Vagina (tissue), 2 donors: ENCODE data around the gene CLDN24. TPM values are rescaled to one million over a fixed set of nuclear protein-coding genes. Genes with fewer than 3 reads are reported as not detected.

Experiments
- DNase-seq, 2 donors: peaks; one replicate each; pipeline ENCODE4 v3.0.0-alpha.2; 2017; ENCODE audit errors: extremely low spot score in 2 of 2
- H3K27ac ChIP-seq: fragments of 200-600 bp; sonication (generic); one replicate; pipeline ENCODE4 v1.5.1; 2019
- H3K27me3 ChIP-seq: fragments of 200-600 bp; sonication (generic); one replicate; pipeline ENCODE4 v1.5.1; 2019
- H3K36me3 ChIP-seq, 2 donors: fragments of 200-600 bp; sonication (generic); one replicate each; pipeline ENCODE4 v1.5.1; 2017 to 2019
- H3K4me1 ChIP-seq: fragments of 200-600 bp; sonication (generic); one replicate; pipeline ENCODE4 v1.5.1; 2019
- H3K4me3 ChIP-seq, 2 donors: fragments of 200-600 bp; sonication (generic); 1 replicate in 1 of 2; 2 replicates in 1 of 2; pipeline ENCODE4 v1.5.1; 2016 to 2019
- H3K9me3 ChIP-seq: fragments of 200-600 bp; sonication (generic); one replicate; pipeline ENCODE4 v1.5.1; 2019
- CTCF ChIP-seq, 3 experiments: fragments of 450-650 bp in 2 of 3; fragments of 200-600 bp in 1 of 3; sonication (generic) in 1 of 3; IDR thresholded peaks; one replicate each; pipeline ENCODE4 v1.5.1; 2017 to 2019; ENCODE audit warnings: antibody characterized with exemption in 3 of 3, mild to moderate bottlenecking in 2 of 3, moderate library complexity in 2 of 3
- POLR2A ChIP-seq, 2 donors: fragments of 450-650 bp; IDR thresholded peaks; one replicate each; pipeline ENCODE4 v1.6.1; 2017; ENCODE audit warnings: antibody characterized with exemption in 2 of 2, mild to moderate bottlenecking in 2 of 2, moderate library complexity in 2 of 2
- POLR2AphosphoS5 ChIP-seq, 2 donors: sonication (generic); formaldehyde crosslinking; IDR thresholded peaks; one replicate each; pipeline ENCODE4 v1.9.0; 2017; ENCODE audit warnings: antibody characterized with exemption in 2 of 2, mild to moderate bottlenecking in 2 of 2, low read depth in 1 of 2; ENCODE audit not compliant: insufficient read depth in 1 of 2
- intact Hi-C: fragments of 100-400 bp; cut with DNase I; formaldehyde crosslinking; loops from one replicate; pipeline ENCODE4 v1.15.1; 2023
- total RNA-seq: library from RNA; depleted of rRNA; stranded (reverse); fragments of >200 nt; gene quantifications from one replicate; pipeline ENCODE4 v1.2.3, GENCODE V29; 2016

CLDN24 gene
- total RNA-seq, 1 donor from 2014 or later: not detected

DNA sequence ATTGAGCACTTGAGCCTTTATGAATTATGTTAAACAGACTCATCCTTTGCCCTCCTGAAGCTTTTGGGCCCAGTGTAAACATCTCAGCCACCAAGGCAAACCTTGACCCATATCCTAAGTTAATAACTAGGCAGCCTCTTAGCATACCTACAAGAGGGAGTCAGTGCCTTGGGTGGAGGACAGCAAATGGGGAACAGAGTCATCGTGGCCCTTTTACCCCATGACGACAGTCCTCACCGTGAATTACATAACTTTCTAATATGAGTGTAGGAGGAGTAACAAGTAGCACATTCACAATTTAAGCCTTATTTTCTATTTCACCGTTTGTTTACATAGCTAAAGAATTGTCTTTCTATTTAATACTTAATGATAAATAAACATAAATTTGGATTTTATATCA, 18.9 kb downstream of the CLDN24 start:
- no peaks in the 10 kb centered on the region for H3K27me3 ChIP-seq
- no peak overlapping the region for H3K4me3 ChIP-seq
- H3K9me3 ChIP-seq: no peaks in the 10 kb centered on the region
- intact Hi-C loops: no loop called here
- no peak overlapping the region for H3K27ac ChIP-seq
- DNase-seq: no peak
- TF ChIP-seq POLR2A (IDR thresholded peaks at IDR 0.05) (no peak), POLR2AphosphoS5 (IDR thresholded peaks at IDR 0.05; ENCODE audit: insufficient read depth in 1 of 2, low read depth in 1 of 2) (no peak), CTCF (IDR thresholded peaks at IDR 0.05) (no peak)
- H3K4me1 ChIP-seq: no peaks in the 10 kb centered on the region
- H3K36me3 ChIP-seq: no peaks in the 10 kb centered on the region

DNA sequence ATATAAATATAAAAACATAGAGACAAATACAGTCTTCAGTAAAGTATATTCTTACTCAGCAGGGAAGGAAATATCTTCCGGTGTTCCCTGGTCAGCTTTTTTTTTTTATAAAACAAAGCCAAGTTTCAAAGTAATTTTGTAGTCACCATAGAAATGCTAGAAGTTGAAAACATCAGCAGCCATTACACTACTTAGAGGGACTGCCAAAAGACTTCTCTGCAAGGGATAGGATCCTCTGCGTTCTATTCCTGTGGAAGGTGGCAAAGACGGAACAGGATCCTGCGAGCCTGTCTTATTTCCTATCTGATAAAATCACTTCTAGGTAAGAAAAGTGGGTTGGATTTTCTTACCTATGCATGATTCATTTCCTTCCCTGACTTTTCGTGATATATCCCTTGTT, 21.6 kb downstream of the CLDN24 start:
- Histone ChIP-seq H3K27ac (no peak overlapping the region), H3K36me3 (peaks cover 0 to 6% of the 10 kb centered on the region in 2 donors), H3K4me3 (no peak overlapping the region), H3K27me3 (no peaks in the 10 kb centered on the region), H3K9me3 (no peaks in the 10 kb centered on the region), H3K4me1 (no peaks in the 10 kb centered on the region)
- DNase-seq: no peak
- intact Hi-C loops: no loop called here
- TF ChIP-seq POLR2A (IDR thresholded peaks at IDR 0.05) (no peak), CTCF (IDR thresholded peaks at IDR 0.05) (no peak), POLR2AphosphoS5 (IDR thresholded peaks at IDR 0.05; ENCODE audit: insufficient read depth in 1 of 2, low read depth in 1 of 2) (no peak)

GRCh38 chr4:183300070-183300469, 22.2 kb downstream of the CLDN24 start:
- peaks cover 0 to 11% of the 10 kb centered on the region in 2 donors for H3K36me3 ChIP-seq
- H3K4me3 ChIP-seq: no peak overlapping the region
- no peak for DNase-seq
- no peaks in the 10 kb centered on the region for H3K4me1 ChIP-seq
- H3K27me3 ChIP-seq: no peaks in the 10 kb centered on the region
- H3K27ac ChIP-seq: no peak overlapping the region
- TF ChIP-seq CTCF (IDR thresholded peaks at IDR 0.05): no peak
- TF ChIP-seq POLR2AphosphoS5 (IDR thresholded peaks at IDR 0.05; ENCODE audit: insufficient read depth in 1 of 2, low read depth in 1 of 2): no peak
- no peak for TF ChIP-seq POLR2A (IDR thresholded peaks at IDR 0.05)
- intact Hi-C loops: no loop called here
- H3K9me3 ChIP-seq: no peaks in the 10 kb centered on the region

DNA sequence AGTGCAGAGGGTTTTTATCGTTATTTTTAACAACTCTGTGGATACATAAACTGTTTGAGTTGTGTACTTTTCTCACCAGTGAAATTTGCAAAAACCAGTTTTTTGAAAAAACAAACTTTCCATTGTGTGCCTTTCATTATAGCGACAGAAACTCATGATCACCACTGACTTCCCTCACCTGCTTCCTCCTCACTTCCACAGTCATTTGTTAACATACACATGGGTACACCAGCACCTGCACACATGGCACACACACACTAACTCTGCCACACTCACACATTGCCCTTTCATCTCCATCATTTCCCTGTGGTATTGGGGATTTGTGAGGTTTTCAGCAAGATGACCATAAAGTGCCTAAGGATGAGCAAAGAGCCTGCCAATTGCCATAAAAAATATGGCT, 22.8 kb downstream of the CLDN24 start:
- H3K36me3 ChIP-seq: peaks cover 0 to 11% of the 10 kb centered on the region in 2 donors
- no peak overlapping the region for H3K4me3 ChIP-seq
- no peak overlapping the region for H3K27ac ChIP-seq
- TF ChIP-seq CTCF (IDR thresholded peaks at IDR 0.05): no peak
- no peak for TF ChIP-seq POLR2AphosphoS5 (IDR thresholded peaks at IDR 0.05; ENCODE audit: insufficient read depth in 1 of 2, low read depth in 1 of 2)
- TF ChIP-seq POLR2A (IDR thresholded peaks at IDR 0.05): no peak
- intact Hi-C loops: no loop called here
- DNase-seq: no peak
- no peaks in the 10 kb centered on the region for H3K4me1 ChIP-seq
- no peaks in the 10 kb centered on the region for H3K27me3 ChIP-seq
- no peaks in the 10 kb centered on the region for H3K9me3 ChIP-seq

GRCh38 chr4:183297675-183298074, 24.6 kb downstream of the CLDN24 start:
- no peak for TF ChIP-seq POLR2A (IDR thresholded peaks at IDR 0.05)
- no peak for TF ChIP-seq CTCF (IDR thresholded peaks at IDR 0.05)
- TF ChIP-seq POLR2AphosphoS5 (IDR thresholded peaks at IDR 0.05; ENCODE audit: insufficient read depth in 1 of 2, low read depth in 1 of 2): no peak
- intact Hi-C loops: no loop called here
- no peaks in the 10 kb centered on the region for H3K27me3 ChIP-seq
- no peak overlapping the region for H3K27ac ChIP-seq
- no peak overlapping the region for H3K4me3 ChIP-seq
- H3K9me3 ChIP-seq: no peaks in the 10 kb centered on the region
- DNase-seq: no peak
- no peaks in the 10 kb centered on the region for H3K4me1 ChIP-seq
- H3K36me3 ChIP-seq: peaks cover 0 to 11% of the 10 kb centered on the region in 2 donors
